Stimulated activated CD4-positive, alpha-beta T cell treated with anti-CD3 and anti-CD28 coated beads, Interleukin-12 subunit alpha, Interleukin-12 subunit beta, amount 100 ng/mL, for 48 hours (primary cell): ENCODE measurements around the gene BRINP1.

Experiments used
- DNase-seq, 3 donors: peaks; one replicate each; pipeline ENCODE4 v3.0.0-alpha.2; 2020; ENCODE audit warnings: low read depth in 2 of 3, low spot score in 1 of 3

BRINP1 gene

DNA sequence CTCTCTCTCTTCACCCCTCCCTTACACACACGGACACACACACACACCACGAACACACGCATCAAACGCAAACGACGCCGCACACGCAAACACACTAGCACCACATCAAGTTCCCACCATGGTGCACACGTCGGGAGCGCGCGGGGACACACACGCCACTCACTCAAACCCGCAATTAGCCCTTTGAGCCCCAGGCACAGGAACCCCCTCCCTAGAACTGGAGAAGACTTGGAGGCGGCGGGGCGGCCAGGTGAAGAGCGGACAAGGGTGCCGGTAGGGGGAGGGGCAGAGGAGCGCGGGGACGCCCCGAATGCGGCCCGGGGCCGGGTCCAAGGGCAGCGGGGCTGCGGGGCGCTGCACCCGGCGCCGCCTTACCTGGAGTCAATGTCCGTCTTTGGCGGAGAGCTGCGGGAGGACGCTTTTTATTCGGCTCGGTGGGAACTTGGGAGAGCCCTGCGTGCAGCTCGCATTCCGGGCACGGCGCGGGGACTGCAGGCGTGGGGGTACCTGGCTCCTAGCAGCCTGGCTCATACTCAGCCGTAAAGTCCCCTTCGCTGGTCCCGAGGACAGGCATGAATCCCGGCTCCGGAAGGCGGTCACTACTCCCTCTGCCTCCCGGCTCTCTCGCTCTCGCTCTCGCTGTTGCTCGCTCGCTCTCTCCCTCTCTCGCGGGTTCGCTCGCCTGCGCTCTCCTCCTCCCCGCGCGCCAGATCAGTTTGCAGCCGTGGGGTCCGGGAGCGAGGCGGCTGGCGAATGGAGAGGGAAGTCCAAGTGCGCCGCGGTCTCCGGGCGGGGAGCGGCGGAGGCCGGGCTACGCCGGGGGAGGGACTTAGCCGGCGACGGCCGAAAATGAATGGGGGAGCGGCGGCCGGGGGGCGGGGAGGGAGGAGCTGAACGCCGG is at the start of gene BRINP1:
Gene BRINP1 (minus strand): TSS at position 755 of the 901 bp plus-strand sequence. CDS start 56,080 bp downstream, outside the sequence.
- DNase-seq, result no peak

DNA sequence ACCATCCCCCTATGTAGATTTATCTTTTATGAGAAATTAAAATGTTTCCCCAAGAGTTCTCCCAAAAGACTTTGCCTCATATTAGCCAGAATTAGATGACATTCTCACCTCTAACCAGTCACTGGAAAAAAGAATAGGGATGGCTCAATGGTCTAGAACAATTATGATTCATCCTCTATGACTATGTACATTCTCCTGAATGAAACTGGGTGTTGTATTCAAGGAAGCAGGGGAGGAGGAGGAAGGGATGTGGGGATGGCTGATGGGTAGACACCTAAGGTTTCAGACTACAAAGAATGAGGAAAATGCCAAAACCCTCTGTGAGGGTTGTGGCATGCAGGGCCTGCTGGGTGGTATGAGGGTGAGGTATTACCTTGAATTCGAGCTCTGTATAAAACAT is 49.5 kb upstream of the BRINP1 start:
- DNase-seq, result no peak

GRCh38 chr9:119416793-119417192 is 47.6 kb upstream of the BRINP1 start:
- DNase-seq, result no peak

DNA sequence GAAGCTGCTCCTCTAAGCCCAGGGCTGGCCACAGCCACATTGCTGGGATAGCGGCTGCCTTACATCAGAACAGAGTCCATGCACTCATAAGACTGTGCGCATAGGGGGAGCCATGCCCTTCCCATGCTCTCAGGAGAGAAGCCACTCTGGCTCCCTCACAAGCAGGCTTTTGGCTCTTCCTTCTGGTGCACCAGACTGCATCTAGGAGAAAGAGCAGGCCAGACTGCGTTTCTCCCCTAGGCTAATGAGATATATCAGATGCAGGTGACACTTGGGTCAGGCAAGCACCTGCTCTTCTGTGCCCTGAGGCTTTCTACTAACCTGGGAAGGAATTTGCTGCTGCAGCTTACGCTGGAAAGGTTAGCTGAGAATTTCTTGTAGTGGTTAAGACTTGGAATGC is 43.2 kb upstream of the BRINP1 start:
- no peak for DNase-seq

DNA sequence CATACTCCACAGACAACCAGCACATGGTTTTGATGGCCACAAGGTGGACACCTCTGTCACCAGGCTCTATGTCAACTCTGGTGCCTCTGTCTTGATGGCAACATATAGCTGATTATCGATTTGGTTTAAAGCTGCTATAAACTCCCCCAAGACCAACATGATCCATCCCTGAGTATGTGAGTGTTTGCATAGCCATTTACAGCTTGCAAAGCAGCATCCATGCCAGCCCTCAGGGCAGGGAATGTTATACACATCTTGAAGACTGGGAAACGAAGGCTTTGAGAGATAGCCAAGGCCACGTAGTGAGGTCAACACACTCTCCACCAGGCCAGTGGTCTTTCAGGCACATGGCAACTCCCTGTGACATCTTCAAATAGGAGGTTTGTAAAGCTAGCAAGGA is 40.3 kb upstream of the BRINP1 start:
- DNase-seq, result no peak

DNA sequence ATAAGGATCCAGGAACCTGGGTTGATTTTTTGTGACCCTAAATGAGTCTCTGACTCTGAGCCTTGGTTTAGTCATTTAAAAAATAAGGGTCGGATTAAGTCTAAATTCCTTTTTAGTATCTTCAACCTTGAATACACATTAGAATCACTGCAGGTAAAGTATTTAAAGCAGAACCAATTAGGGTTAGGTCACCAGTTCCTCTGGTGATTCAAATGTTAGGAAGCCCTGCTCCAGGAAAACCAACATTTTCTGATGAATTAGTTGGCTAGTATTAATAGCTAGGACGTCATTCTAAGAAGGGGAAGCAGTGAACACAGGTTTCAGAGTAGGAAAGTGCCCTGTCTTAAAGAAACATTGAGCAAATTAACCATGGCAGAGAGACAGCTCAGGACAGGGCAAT is 31.4 kb upstream of the BRINP1 start:
- DNase-seq, result no peak

DNA sequence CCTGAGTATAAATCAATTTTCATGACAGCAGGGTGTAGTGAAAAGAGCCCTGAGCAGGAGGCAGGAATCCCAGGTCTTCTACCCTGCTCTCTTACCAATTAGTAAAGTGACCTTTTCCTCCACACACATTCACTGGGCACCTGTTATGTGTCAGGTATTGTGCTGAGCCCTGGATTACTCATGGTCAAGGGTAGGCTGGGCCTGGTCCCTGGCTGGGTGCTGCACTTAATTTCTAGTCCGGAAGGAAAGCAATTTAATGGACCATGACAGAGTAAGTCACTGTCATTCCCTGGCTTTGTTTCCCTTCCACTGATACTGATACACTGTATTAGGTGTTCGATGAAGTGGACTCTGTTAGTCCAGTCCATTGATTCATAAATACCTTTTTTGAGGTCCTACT is 29.1 kb upstream of the BRINP1 start:
- no peak for DNase-seq

DNA sequence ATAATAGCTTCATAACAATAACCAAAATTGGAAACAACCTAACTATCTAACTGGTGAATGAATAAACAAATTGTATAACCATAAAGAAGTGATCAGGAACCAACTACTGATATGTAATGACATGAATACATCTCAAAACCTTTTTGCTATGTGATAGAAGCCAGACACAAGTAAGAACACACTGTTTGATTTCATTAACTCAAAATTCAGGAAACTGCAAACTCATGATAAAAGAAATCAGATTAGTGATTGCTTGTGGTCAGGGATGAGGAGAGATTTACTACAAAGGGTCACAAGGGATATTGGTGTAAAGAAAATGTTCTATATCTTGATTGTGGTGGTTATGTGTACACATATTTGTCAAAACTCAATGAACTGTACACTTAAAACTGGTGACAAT is 22.6 kb upstream of the BRINP1 start:
- DNase-seq, result no peak

DNA sequence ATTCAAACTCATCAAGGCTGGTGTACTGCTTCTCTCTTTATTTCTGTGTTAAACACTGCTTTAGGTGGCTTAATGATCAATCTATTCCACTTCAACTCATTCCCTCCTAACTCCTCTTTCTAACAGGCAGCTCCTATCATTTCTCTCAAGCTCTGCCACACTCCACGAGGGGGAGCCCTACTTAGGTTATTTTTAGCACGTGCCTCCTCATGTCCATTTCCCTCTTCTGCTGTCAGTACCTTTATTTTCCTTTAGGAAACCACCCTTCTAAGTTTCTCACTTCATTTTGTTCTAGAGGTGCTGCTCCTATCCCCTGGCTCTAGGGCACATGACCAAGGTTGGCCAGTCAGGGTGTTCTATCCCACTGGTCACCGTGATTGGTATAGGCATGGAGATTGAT is 6.7 kb upstream of the BRINP1 start:
- no peak for DNase-seq

GRCh38 chr9:119372951-119373350 is 3.7 kb upstream of the BRINP1 start:
- no peak for DNase-seq

- DNase-seq, result no peak
These were observed 1.6 kb upstream of the BRINP1 start for GRCh38 chr9:119370816-119371215.

GRCh38 chr9:119369680-119370366 is 588 bp upstream of the BRINP1 start:
- DNase-seq, result no peak

- no peak for DNase-seq
These were observed 1.1 kb downstream of the BRINP1 start for GRCh38 chr9:119368179-119368578.

DNA sequence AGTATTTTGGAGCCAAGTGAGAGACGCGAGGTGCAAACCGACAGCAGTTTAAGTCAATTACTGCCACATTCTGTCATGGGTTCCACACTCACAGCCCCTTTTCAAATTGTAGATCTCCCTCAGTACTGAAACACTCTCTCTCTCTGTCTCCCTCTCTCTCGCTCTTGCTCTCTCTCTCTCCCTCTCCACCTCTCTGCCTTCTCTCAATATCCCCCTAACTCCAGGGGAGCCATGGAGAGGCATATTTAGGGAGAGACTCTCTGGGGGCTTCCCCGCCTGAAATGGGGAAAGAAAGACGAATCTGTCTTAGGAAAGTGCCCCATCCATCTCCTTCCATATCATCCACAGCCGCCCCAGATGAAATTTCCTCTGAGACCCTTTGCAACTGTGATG is 1.6 kb downstream of the BRINP1 start:
- no peak for DNase-seq

- DNase-seq, result no peak
These were observed 2.1 kb downstream of the BRINP1 start for GRCh38 chr9:119366909-119367682.

- no peak for DNase-seq
These were observed 3.8 kb downstream of the BRINP1 start for GRCh38 chr9:119365291-119366027.

DNA sequence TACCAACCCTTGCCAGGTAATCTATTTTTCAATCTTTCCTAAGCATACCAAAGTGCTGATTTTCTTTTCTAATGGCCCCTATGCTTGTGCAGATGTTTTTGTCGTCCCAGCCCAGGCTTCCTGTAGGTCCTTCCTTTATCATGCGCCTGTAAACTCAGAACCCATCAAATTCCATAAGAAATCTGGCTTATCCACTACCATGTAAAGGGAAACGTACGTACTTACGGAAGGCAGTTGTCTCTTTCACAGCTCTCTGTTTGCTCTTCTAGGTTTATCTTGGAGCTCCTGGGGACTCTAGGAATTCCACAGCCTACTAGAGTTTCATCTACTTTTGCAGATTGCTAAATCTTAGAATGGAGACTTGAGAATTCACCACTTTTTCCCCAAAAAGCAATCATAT is 9.0 kb downstream of the BRINP1 start:
- DNase-seq, result no peak

DNA sequence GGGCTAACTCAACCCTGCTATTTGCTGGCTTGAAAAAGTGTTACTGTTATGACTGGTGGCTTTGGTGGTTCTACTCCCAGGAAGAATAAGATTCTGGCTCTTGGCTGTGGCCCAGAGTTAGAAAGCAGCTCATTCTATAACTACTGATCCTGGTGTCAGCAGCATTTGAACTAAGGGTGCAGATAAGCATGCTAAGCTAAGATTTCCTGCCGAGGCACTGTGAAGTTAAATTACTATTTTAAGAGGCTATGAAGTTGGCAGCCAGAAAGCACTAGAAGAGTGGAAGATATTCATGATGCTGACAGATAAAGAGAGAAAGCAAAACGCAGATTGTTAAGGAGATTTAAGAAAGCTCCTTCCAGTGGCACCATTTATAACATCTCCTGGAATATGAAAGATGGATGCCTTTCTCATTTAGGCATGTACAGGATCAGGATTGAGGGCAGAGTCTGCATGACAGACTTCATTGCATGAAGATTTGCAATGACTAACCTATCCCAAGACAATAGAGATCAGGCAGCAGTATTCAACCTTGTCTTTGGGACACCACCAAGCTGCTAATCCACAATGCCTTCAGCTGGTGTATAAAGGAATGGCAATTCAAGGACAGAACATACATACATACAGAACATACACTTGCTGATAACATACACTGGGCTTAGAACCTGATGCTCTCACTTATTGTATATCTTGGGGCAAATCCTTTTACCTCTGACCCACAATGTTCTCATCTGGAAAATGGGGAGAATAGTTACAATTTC is 11.7 kb downstream of the BRINP1 start:
- no peak for DNase-seq

GRCh38 chr9:119349351-119349825 is 19.8 kb downstream of the BRINP1 start:
- DNase-seq, result no peak
